ENCODE measurements around the gene MUCL3.
"Not testable (repeated sequence)": the region's sequence is repeated elsewhere in the genome, so short reads cannot be mapped to it uniquely, and the experiment has no call there.

DNA sequence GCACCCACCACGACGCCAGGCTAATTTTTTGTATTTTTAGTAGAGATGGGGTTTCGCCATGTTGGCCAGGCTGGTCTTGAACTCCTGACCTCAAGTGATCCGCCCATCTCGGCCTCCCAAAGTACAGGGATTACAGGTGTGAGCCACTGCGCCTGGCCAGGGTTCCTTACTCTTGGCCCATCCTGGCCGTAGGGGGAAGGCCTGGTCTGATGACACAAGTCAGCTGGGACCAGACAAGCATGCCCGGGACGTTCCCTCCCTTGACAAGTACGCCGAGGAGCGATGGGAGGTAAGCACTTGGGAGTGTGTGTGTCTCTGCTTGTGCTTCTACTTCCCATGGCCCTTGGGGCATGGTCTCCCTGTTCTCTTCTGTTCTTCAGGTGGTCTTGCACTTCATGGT lies 30.3 kb upstream of the MUCL3 start:
- TF ChIP-seq ZNF8 (CRISPR knock-in tag; IDR thresholded peaks at IDR 0.05); ZFP3 (CRISPR knock-in tag; IDR thresholded peaks at IDR 0.05); ARNTL (CRISPR knock-in tag; IDR thresholded peaks at IDR 0.05; ENCODE audit: borderline replicate concordance, low read depth); ZC3H10 (CRISPR knock-in tag; IDR thresholded peaks at IDR 0.05); PPARA (CRISPR knock-in tag; IDR thresholded peaks at IDR 0.05; ENCODE audit: borderline replicate concordance); ZFP30 (CRISPR knock-in tag; IDR thresholded peaks at IDR 0.05); RARB (CRISPR knock-in tag; IDR thresholded peaks at IDR 0.05); TOX (CRISPR knock-in tag; IDR thresholded peaks at IDR 0.05; ENCODE audit: borderline replicate concordance); ZNF565 (CRISPR knock-in tag; conservative IDR thresholded peaks at IDR 0.05; ENCODE audit: low read depth); TCF4 (CRISPR knock-in tag; IDR thresholded peaks at IDR 0.05; ENCODE audit: borderline replicate concordance): not testable (repeated sequence)
- TF ChIP-seq, protein P1, sequence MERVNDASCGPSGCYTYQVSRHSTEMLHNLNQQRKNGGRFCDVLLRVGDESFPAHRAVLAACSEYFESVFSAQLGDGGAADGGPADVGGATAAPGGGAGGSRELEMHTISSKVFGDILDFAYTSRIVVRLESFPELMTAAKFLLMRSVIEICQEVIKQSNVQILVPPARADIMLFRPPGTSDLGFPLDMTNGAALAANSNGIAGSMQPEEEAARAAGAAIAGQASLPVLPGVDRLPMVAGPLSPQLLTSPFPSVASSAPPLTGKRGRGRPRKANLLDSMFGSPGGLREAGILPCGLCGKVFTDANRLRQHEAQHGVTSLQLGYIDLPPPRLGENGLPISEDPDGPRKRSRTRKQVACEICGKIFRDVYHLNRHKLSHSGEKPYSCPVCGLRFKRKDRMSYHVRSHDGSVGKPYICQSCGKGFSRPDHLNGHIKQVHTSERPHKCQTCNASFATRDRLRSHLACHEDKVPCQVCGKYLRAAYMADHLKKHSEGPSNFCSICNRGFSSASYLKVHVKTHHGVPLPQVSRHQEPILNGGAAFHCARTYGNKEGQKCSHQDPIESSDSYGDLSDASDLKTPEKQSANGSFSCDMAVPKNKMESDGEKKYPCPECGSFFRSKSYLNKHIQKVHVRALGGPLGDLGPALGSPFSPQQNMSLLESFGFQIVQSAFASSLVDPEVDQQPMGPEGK (CRISPR knock-in tag; IDR thresholded peaks at IDR 0.05; ENCODE audit: borderline replicate concordance), result not testable (repeated sequence)
- TF ChIP-seq, protein P2, sequence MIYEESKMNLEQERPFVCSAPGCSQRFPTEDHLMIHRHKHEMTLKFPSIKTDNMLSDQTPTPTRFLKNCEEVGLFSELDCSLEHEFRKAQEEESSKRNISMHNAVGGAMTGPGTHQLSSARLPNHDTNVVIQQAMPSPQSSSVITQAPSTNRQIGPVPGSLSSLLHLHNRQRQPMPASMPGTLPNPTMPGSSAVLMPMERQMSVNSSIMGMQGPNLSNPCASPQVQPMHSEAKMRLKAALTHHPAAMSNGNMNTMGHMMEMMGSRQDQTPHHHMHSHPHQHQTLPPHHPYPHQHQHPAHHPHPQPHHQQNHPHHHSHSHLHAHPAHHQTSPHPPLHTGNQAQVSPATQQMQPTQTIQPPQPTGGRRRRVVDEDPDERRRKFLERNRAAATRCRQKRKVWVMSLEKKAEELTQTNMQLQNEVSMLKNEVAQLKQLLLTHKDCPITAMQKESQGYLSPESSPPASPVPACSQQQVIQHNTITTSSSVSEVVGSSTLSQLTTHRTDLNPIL (CRISPR knock-in tag; IDR thresholded peaks at IDR 0.05; ENCODE audit: low read depth), result not testable (repeated sequence)
- TF ChIP-seq, protein P3, sequence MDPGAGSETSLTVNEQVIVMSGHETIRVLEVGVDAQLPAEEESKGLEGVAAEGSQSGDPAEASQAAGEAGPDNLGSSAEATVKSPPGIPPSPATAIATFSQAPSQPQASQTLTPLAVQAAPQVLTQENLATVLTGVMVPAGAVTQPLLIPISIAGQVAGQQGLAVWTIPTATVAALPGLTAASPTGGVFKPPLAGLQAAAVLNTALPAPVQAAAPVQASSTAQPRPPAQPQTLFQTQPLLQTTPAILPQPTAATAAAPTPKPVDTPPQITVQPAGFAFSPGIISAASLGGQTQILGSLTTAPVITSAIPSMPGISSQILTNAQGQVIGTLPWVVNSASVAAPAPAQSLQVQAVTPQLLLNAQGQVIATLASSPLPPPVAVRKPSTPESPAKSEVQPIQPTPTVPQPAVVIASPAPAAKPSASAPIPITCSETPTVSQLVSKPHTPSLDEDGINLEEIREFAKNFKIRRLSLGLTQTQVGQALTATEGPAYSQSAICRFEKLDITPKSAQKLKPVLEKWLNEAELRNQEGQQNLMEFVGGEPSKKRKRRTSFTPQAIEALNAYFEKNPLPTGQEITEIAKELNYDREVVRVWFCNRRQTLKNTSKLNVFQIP (CRISPR knock-in tag; IDR thresholded peaks at IDR 0.05; ENCODE audit: borderline replicate concordance, low read depth), result not testable (repeated sequence)

All from SK-N-SH treated with all-trans-retinoic acid at 6 μM for 48 hours (cell line).